Activated CD4-positive, alpha-beta T cell treated with anti-CD3 and anti-CD28 coated beads for 4 hours (primary cell): ENCODE measurements around the gene FBXW4.

Experiments used
- DNase-seq, 2 donors: peaks; one replicate each; pipeline ENCODE4 v3.0.0-alpha.2; 2020

Gene FBXW4

GRCh38 chr10:101695404-101695890 is 477 bp upstream of the FBXW4 start:
- no peak for DNase-seq

- DNase-seq: peak; percentile 64 to 73
Measured at GRCh38 chr10:101693978-101694673, 844 bp downstream of the FBXW4 start.

- peak in 1 of 2 donors; percentile 7 for DNase-seq
Measured at GRCh38 chr10:101693651-101693977, 1.4 kb downstream of the FBXW4 start.

GRCh38 chr10:101691081-101691480 is 3.9 kb downstream of the FBXW4 start:
- DNase-seq: no peak

GRCh38 chr10:101690461-101690860 is 4.5 kb downstream of the FBXW4 start:
- DNase-seq: no peak

GRCh38 chr10:101687071-101687658 is 7.8 kb downstream of the FBXW4 start:
- no peak for DNase-seq

- no peak for DNase-seq
Measured at GRCh38 chr10:101686133-101686925, 8.6 kb downstream of the FBXW4 start.

GRCh38 chr10:101684782-101685181 is 10.2 kb downstream of the FBXW4 start:
- DNase-seq: no peak

- DNase-seq: no peak
Measured at GRCh38 chr10:101683276-101683675, 11.7 kb downstream of the FBXW4 start.

- no peak for DNase-seq
Measured at GRCh38 chr10:101682172-101682825, 12.7 kb downstream of the FBXW4 start.

- DNase-seq: no peak
Measured at GRCh38 chr10:101676565-101676964, 18.4 kb downstream of the FBXW4 start.

GRCh38 chr10:101675115-101675514 is 19.9 kb downstream of the FBXW4 start:
- no peak for DNase-seq

- no peak for DNase-seq
Measured at GRCh38 chr10:101672536-101672935, 22.4 kb downstream of the FBXW4 start.

GRCh38 chr10:101671453-101671852 is 23.5 kb downstream of the FBXW4 start:
- DNase-seq: no peak

- DNase-seq: no peak
Measured at GRCh38 chr10:101670635-101671034, 24.3 kb downstream of the FBXW4 start.

- no peak for DNase-seq
Measured at GRCh38 chr10:101669181-101669580, 25.8 kb downstream of the FBXW4 start.

GRCh38 chr10:101668566-101668965 is 26.4 kb downstream of the FBXW4 start:
- DNase-seq: no peak

GRCh38 chr10:101666083-101666482 is 28.9 kb downstream of the FBXW4 start:
- no peak for DNase-seq

- DNase-seq: no peak
Measured at GRCh38 chr10:101663097-101663496, 31.9 kb downstream of the FBXW4 start.

- DNase-seq: no peak
Measured at GRCh38 chr10:101660256-101660655, 34.7 kb downstream of the FBXW4 start.

- no peak for DNase-seq
Measured at GRCh38 chr10:101658975-101659374, 36.0 kb downstream of the FBXW4 start.

- DNase-seq: no peak
Measured at GRCh38 chr10:101656890-101657289, 38.1 kb downstream of the FBXW4 start.

- DNase-seq: no peak
Measured at GRCh38 chr10:101655570-101655969, 39.4 kb downstream of the FBXW4 start.
